ENCODE measurements around the gene CRAMP1.
"Not testable (repeated sequence)": the region's sequence is repeated elsewhere in the genome, so short reads cannot be mapped to it uniquely, and the experiment has no call there.

The CRAMP1 gene

DNA sequence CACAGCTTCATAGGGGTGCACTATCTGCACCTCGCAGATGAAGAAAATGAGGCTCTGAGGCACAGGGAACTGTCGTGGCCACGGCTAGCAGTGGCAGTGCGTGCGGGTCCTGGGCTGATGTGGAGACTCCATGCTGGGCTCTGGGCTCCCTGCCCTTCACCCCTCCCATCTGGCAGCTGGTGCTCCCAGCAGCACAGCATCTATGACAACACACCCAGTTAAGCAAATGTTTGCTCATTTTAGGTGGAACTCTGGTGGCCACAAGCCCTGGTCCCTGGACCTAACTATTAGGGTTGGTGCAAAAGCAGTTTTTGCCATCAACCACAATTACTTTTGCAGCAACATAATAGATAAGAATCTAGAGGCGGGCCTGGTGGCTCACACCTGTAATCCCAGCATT, 31.2 kb upstream of the CRAMP1 start:
- Mint-ChIP-seq H3K9me3 (no peaks in the 10 kb centered on the region), H3K4me1 (no peaks in the 10 kb centered on the region), H3K27ac (ENCODE audit: low read depth) (no peak overlapping the region), H3K27me3 (no peaks in the 10 kb centered on the region), H3K4me3 (no peak overlapping the region), H3K36me3 (ENCODE audit: insufficient read depth) (no peaks in the 10 kb centered on the region)
- DNase-seq (ENCODE audit: low spot score in 2 of 2) (no peak), ATAC-seq (replicated peaks; ENCODE audit: extremely low read depth, poor library complexity, severe bottlenecking) (no peak)

DNA sequence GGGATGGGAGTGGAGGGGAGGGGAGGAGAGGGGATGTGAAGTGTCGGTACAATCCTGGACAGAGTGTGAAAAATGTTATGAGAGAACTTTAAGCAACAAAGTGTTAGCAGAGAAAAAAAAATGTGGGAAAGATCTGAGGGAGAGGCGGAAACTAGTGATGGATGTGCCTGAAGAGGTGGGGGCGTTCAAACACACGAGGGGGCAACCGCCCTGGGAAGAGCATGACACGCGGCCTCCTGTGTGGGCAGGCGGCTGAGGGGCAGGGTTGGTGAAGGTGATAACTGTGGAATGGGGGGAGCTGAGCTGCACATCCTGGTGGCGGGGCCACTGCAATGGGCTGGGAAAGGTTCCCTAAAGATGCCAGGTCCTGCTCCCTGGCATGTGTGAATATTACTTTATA, 30.4 kb upstream of the CRAMP1 start:
- Mint-ChIP-seq H3K27me3 (no peaks in the 10 kb centered on the region), H3K4me1 (no peaks in the 10 kb centered on the region), H3K4me3 (no peak overlapping the region), H3K36me3 (ENCODE audit: insufficient read depth) (no peaks in the 10 kb centered on the region), H3K27ac (ENCODE audit: low read depth) (no peak overlapping the region), H3K9me3 (no peaks in the 10 kb centered on the region)
- DNase-seq (ENCODE audit: low spot score in 2 of 2) = no peak
- ATAC-seq (replicated peaks; ENCODE audit: extremely low read depth, poor library complexity, severe bottlenecking) = no peak

GRCh38 chr16:1583180-1583579, 29.0 kb upstream of the CRAMP1 start:
- DNase-seq (ENCODE audit: low spot score in 2 of 2) (no peak), ATAC-seq (replicated peaks; ENCODE audit: extremely low read depth, poor library complexity, severe bottlenecking) (no peak)
- no peaks in the 10 kb centered on the region for H3K4me1 Mint-ChIP-seq
- H3K9me3 Mint-ChIP-seq = no peaks in the 10 kb centered on the region
- no peaks in the 10 kb centered on the region for H3K36me3 Mint-ChIP-seq (ENCODE audit: insufficient read depth)
- no peaks in the 10 kb centered on the region for H3K27me3 Mint-ChIP-seq
- no peak overlapping the region for H3K4me3 Mint-ChIP-seq
- no peak overlapping the region for H3K27ac Mint-ChIP-seq (ENCODE audit: low read depth)

- Mint-ChIP-seq H3K27ac (ENCODE audit: low read depth) (no peak overlapping the region), H3K36me3 (ENCODE audit: insufficient read depth) (no peaks in the 10 kb centered on the region), H3K27me3 (no peaks in the 10 kb centered on the region), H3K4me3 (no peak overlapping the region), H3K4me1 (no peaks in the 10 kb centered on the region), H3K9me3 (no peaks in the 10 kb centered on the region)
- ATAC-seq (replicated peaks; ENCODE audit: extremely low read depth, poor library complexity, severe bottlenecking) = no peak
- DNase-seq (ENCODE audit: low spot score in 2 of 2) = no peak
These were observed 27.2 kb upstream of the CRAMP1 start for GRCh38 chr16:1584926-1585484.

DNA sequence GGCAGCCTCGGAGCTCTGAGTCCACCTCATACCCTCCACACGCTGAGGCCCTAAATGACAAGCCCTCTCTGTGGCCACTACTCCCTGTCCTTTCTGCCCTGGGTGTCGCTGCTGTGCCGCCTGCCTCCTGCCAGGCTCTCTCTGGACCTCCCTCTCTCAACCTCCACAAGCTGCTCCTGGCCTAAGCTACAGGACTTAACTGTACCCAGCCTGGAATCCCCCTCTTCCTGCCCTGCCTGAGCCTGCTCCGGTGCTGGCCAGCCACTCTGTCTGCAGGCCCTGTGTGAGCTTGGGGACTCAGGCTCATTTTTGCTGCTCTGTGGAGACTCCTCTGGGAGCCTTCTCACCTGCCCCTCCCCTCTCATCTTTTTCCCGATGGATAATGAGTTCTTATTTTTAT, 21.8 kb upstream of the CRAMP1 start:
- no peaks in the 10 kb centered on the region for H3K27me3 Mint-ChIP-seq
- no peaks in the 10 kb centered on the region for H3K4me1 Mint-ChIP-seq
- H3K4me3 Mint-ChIP-seq = no peak overlapping the region
- H3K36me3 Mint-ChIP-seq (ENCODE audit: insufficient read depth) = no peaks in the 10 kb centered on the region
- H3K9me3 Mint-ChIP-seq = no peaks in the 10 kb centered on the region
- ATAC-seq (replicated peaks; ENCODE audit: extremely low read depth, poor library complexity, severe bottlenecking) = no peak
- no peak for DNase-seq (ENCODE audit: low spot score in 2 of 2)
- H3K27ac Mint-ChIP-seq (ENCODE audit: low read depth) = no peak overlapping the region

GRCh38 chr16:1590930-1591705, 21.0 kb upstream of the CRAMP1 start:
- Mint-ChIP-seq H3K27ac (ENCODE audit: low read depth) (no peak overlapping the region), H3K27me3 (no peaks in the 10 kb centered on the region), H3K9me3 (no peaks in the 10 kb centered on the region), H3K4me3 (no peak overlapping the region), H3K36me3 (ENCODE audit: insufficient read depth) (no peaks in the 10 kb centered on the region), H3K4me1 (no peaks in the 10 kb centered on the region)
- no peak for DNase-seq (ENCODE audit: low spot score in 2 of 2)
- ATAC-seq (replicated peaks; ENCODE audit: extremely low read depth, poor library complexity, severe bottlenecking) = no peak

DNA sequence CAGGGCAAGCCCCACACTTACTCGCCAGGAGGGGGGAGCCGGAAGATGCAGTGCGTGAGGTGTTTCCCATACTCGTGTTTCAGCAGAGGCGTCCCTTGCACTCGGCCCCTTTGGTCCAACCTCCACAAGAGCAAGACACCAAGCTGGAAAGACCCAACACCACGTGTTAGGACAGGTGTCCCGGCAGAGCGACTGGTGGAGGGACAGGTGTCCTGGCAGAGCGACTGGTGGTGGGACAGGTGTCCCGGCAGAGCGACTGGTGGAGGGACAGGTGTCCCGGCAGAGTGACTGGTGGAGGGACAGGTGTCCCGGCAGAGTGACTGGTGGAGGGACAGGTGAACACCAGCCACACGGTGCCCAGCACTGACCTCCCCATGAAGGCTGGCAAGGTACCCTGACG, 19.7 kb upstream of the CRAMP1 start:
- Mint-ChIP-seq H3K36me3 (ENCODE audit: insufficient read depth) (no peaks in the 10 kb centered on the region), H3K27ac (ENCODE audit: low read depth) (no peak overlapping the region), H3K27me3 (no peaks in the 10 kb centered on the region), H3K4me1 (no peaks in the 10 kb centered on the region), H3K4me3 (no peak overlapping the region), H3K9me3 (no peaks in the 10 kb centered on the region)
- DNase-seq (ENCODE audit: low spot score in 2 of 2) (no peak), ATAC-seq (replicated peaks; ENCODE audit: extremely low read depth, poor library complexity, severe bottlenecking) (no peak)

DNA sequence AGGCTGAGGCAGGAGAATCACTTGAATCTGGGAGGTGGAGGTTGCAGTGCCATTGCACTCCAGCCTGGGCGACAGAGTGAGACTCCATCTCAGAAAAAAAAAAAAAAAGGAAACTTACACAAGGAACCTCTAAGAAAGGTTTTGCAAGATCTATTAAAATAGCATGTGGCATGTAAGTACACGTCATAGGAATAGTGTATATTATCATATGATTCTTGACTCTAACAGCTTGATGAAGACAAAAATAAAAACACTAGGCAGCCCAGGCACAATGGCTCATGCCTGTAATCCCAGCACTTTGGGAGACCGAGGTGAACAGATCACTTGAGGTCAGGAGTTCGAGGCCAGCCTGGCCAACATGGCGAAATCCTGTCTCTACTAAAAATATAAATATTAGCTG, 16.6 kb upstream of the CRAMP1 start:
- H3K4me1 Mint-ChIP-seq; ATAC-seq (replicated peaks; ENCODE audit: extremely low read depth, poor library complexity, severe bottlenecking); H3K9me3 Mint-ChIP-seq; H3K36me3 Mint-ChIP-seq (ENCODE audit: insufficient read depth); DNase-seq (ENCODE audit: low spot score in 2 of 2); H3K27me3 Mint-ChIP-seq; H3K27ac Mint-ChIP-seq (ENCODE audit: low read depth); H3K4me3 Mint-ChIP-seq: not testable (repeated sequence)

DNA sequence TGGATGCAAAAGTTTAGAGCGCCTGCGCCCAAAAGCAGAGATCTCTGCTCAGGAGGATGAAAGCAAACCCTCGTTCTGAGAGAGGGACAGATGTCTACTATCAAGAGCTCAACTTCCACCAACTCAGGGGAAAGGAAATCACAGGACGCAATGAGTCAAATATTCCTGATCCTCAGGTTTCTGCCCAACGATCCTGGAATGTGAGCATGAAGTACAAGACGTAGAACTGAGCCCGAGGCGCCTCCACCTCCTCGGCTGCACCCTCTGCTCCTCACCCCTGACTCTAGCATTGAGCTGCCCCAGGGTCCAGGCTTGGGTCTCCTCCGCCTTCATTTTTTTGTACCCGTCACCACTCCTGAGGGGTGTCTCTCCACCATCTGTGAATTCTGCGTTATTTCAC, 15.6 kb upstream of the CRAMP1 start:
- ATAC-seq (replicated peaks; ENCODE audit: extremely low read depth, poor library complexity, severe bottlenecking) = no peak
- no peak overlapping the region for H3K27ac Mint-ChIP-seq (ENCODE audit: low read depth)
- no peaks in the 10 kb centered on the region for H3K4me1 Mint-ChIP-seq
- no peak for DNase-seq (ENCODE audit: low spot score in 2 of 2)
- H3K9me3 Mint-ChIP-seq = no peaks in the 10 kb centered on the region
- H3K27me3 Mint-ChIP-seq = no peaks in the 10 kb centered on the region
- H3K4me3 Mint-ChIP-seq = no peak overlapping the region
- no peaks in the 10 kb centered on the region for H3K36me3 Mint-ChIP-seq (ENCODE audit: insufficient read depth)

DNA sequence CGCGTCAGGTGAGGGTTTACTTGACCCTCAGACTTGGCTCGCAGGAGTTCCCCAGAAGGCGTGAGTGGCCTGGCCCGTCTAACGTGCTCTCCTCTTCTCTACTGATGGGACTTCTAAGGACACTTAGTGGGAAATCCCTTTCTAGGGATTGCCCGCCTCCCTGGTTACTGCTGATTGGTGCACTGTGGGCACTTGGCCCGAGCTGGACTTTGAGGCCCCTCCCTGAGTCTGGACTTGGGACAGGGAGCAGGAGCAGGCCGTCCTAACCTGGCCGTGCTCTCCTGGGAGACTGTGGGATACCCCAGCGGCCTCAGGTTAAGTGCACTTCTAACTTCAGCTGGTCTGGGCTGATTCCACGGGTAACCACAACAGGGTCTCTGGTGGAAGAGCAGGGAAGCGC, 15.0 kb upstream of the CRAMP1 start:
- Mint-ChIP-seq H3K9me3 (no peaks in the 10 kb centered on the region), H3K4me3 (no peak overlapping the region), H3K4me1 (no peaks in the 10 kb centered on the region), H3K27ac (ENCODE audit: low read depth) (no peak overlapping the region), H3K27me3 (no peaks in the 10 kb centered on the region), H3K36me3 (ENCODE audit: insufficient read depth) (no peaks in the 10 kb centered on the region)
- no peak for ATAC-seq (replicated peaks; ENCODE audit: extremely low read depth, poor library complexity, severe bottlenecking)
- DNase-seq (ENCODE audit: low spot score in 2 of 2) = no peak

- Mint-ChIP-seq H3K9me3 (no peaks in the 10 kb centered on the region), H3K27ac (ENCODE audit: low read depth) (no peak overlapping the region), H3K4me1 (no peaks in the 10 kb centered on the region), H3K36me3 (ENCODE audit: insufficient read depth) (no peaks in the 10 kb centered on the region), H3K27me3 (no peaks in the 10 kb centered on the region), H3K4me3 (no peak overlapping the region)
- ATAC-seq (replicated peaks; ENCODE audit: extremely low read depth, poor library complexity, severe bottlenecking) (no peak), DNase-seq (ENCODE audit: low spot score in 2 of 2) (no peak)
These were observed 11.1 kb upstream of the CRAMP1 start for GRCh38 chr16:1601031-1601430.

GRCh38 chr16:1601489-1601888, 10.7 kb upstream of the CRAMP1 start:
- Mint-ChIP-seq H3K9me3 (no peaks in the 10 kb centered on the region), H3K4me1 (no peaks in the 10 kb centered on the region), H3K4me3 (no peak overlapping the region), H3K27ac (ENCODE audit: low read depth) (no peak overlapping the region), H3K27me3 (no peaks in the 10 kb centered on the region), H3K36me3 (ENCODE audit: insufficient read depth) (no peaks in the 10 kb centered on the region)
- no peak for DNase-seq (ENCODE audit: low spot score in 2 of 2)
- ATAC-seq (replicated peaks; ENCODE audit: extremely low read depth, poor library complexity, severe bottlenecking) = no peak

DNA sequence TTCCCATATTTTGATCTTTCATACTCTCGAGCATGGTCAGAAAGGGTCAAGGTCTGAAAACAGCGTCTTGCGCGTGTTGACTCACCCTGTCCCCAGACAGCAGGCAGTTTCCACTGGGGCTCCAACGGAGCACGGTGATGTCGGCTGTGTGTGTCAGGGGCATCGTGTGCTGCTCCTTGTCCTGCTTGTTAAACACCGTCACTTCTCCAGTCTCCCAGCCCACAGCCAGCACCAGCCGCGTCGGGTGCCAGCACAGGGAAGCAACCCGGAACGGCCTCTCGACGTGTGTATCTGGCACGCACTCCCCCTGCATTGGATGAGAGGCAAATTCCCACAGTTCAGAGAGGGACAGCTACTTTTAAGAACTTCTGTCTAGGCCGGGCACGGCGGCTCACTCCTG, 9.9 kb upstream of the CRAMP1 start:
- no peaks in the 10 kb centered on the region for H3K27me3 Mint-ChIP-seq
- H3K4me1 Mint-ChIP-seq = no peaks in the 10 kb centered on the region
- no peak overlapping the region for H3K27ac Mint-ChIP-seq (ENCODE audit: low read depth)
- no peak overlapping the region for H3K4me3 Mint-ChIP-seq
- DNase-seq (ENCODE audit: low spot score in 2 of 2) (no peak), ATAC-seq (replicated peaks; ENCODE audit: extremely low read depth, poor library complexity, severe bottlenecking) (no peak)
- H3K36me3 Mint-ChIP-seq (ENCODE audit: insufficient read depth) = peaks cover 2% of the 10 kb centered on the region
- H3K9me3 Mint-ChIP-seq = no peaks in the 10 kb centered on the region
